GM10266 (cell line): ENCODE measurements around the gene IQCH.

Experiments
- DNase-seq: peaks from one replicate; pipeline ENCODE4 v3.0.0; 2012; ENCODE audit errors: extremely low spot score
- CTCF ChIP-seq: IDR thresholded peaks from 2 replicates; pipeline ENCODE4 v1.5.1; 2012; ENCODE audit warnings: mild to moderate bottlenecking, low read depth; ENCODE audit not compliant: control insufficient read depth, insufficient read depth; ENCODE audit errors: missing control alignments

The IQCH gene

GRCh38 chr15:67228286-67228685, 26.3 kb upstream of the IQCH start:
- TF ChIP-seq CTCF: no peak
- DNase-seq: no peak

DNA sequence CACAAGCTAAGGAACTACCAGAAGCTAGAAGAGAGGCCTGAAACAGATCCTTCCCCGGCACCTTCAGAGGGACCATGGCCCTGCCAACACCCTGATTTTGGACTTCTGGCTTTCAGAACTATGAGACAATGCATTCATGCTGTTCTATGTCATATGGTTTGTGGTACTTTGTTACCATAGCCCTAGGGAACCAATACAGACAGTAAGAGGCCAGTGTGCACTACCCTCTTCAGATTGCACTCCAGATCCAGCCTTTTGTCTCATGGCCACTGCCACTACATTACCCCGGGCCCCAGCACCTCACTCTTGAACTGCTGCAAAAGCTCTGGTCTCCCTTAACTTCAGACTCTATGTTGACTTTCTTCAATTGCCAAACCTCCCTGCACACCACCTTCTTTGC, 24.1 kb upstream of the IQCH start:
- TF ChIP-seq CTCF: no peak
- DNase-seq: no peak

GRCh38 chr15:67232591-67232990, 22.0 kb upstream of the IQCH start:
- TF ChIP-seq CTCF: no peak
- DNase-seq: no peak

DNA sequence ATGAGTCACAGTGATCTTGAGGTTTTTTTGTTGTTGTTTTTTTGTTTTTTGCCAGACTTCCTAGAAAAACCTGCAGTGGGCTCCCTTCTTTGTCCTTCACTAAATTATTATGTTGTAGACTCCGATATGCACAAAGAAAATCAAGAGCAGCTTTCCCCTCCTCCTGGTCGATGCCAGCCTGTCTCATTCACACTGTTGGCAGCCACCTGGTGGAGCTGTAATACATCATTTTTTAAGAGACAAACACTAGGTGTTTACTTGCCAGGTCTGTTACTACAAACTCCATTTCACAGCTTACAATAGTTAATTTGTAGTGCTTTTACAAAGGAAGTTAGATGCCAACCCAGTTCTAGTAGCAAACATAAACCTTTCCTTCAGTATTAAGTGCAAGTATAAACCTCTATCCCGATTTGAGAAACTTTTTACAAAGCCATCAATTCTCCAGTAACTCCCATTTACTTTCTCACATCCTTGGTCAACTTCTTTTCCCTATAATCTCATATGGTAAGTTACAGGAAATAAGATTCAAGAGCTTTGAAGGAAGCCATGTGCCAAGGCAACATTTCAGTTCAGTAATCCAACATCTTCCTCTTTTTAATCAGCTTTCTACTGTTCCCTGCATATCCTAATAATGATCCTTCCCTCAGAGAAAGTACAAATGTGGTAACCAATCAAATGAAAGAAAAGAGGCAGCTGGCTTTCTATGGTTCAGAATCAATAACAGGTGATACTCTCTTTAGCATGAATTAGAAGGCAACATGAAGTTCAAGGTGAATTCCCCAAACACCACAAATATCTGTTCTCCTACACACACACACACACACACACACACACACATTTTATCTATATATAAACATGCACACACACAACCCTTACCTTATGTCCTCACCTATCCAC, 14.1 kb upstream of the IQCH start:
- DNase-seq: no peak
- peak; percentile 46 for TF ChIP-seq CTCF

DNA sequence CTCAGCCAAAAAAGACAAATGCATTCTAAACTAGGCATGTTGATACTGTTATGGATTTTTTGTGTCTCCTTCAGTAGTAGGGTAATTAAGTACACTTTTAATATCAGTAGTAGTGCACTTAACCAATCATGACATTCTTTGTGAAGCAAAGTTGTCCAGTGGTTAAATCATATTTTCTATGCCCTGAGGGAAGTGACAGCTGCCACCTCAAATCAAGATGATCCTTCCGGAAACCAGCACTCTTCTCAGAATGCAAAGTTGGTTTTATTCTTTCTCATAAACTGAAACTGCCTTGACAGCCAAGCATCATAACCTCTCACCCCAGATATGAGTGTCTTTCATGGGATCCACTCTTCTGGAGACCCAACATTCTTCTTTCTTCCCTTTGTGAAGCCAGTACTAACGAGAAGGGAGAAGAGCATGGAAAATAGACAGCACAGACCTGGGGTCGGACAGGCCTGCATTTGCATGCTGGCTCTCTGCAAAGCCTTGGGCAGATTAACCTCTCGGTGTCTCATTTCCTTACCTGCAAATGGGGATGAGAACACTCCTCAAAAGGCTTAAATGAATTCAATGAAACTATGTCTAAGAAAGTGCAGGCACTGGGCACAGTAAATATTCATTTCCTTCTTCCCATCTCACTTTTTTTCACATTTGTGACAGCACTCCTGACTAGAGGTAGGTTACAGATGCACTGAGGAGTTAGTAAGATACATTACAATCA, 13.3 kb upstream of the IQCH start:
- TF ChIP-seq CTCF: no peak
- peak; percentile 43 for DNase-seq

DNA sequence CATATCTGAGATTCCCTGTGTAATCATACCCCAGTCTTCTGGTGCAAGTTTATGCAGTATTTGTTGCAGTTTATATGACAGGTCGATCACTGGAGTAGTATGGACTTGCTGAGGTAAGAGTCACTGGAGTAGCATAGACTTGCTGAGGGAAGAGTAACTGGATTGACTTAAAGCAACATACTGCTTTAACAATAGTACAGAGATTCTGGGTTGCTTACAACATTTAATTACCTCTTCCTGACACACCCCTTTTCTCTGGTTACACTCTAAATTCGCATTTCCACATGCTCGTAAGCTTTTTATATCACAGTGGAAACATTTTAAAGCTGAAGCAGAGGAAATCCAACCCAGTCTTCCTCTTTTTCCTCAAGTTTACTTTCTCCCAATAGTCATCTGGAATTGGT, 11.9 kb upstream of the IQCH start:
- no peak for DNase-seq
- no peak for TF ChIP-seq CTCF
